ENCODE measurements around the gene DDX60.

The DDX60 gene

DNA sequence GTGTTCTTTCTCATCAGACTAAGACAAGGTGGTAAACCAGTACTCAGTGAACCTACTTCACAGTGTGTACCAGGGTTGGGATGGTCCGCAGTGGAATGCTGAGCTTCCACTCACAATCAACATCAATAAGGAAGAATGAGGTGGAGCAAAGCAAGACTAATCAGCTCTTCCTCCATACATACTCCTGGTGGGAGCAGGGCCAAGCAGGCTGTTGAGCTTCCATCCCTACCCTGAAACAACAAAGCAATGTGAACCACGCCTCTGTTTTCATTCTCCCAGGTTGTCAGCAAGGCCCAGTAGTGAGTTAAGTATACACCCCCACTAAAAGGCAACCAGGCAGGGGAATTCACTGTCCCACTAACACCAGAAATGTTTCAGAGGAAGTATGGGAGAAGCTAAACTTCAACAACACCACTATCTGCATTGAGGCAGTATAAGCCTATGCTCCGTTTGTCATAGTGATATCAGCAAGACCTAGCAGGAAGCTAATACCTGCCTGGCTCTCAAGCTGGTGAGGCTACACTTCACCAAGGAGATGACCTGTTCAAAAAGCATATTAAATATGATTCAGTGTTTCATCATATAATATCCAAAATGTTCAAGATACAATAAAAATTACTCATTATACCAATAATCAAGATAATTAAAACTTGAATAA lies 109.5 kb downstream of the DDX60 start:
- DNase-seq (ENCODE audit: low read depth in 2 of 2), result no peak

GRCh38 chr4:168203233-168203911 lies 115.2 kb downstream of the DDX60 start:
- no peak for DNase-seq (ENCODE audit: low read depth in 2 of 2)

DNA sequence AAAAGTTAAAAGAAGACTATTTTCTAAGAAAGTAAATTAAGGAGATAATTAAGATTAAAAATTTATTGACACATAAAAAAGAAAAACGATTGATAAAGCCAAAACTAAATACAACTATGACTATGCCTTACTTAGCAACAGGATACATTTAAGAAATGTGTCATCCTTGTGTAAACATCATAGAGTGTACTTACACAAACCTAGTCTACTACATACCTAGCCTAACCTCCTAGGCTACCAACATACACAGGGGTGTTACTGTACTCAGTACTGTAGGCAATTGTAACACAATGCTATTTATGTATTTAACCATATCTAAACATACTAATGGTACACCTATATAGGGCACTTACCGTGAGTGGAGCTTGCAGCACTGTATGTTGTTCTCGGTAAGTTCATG lies 117.9 kb downstream of the DDX60 start:
- no peak for DNase-seq (ENCODE audit: low read depth in 2 of 2)

GRCh38 chr4:168199260-168199957 lies 119.1 kb downstream of the DDX60 start:
- DNase-seq (ENCODE audit: low read depth in 2 of 2), result no peak

DNA sequence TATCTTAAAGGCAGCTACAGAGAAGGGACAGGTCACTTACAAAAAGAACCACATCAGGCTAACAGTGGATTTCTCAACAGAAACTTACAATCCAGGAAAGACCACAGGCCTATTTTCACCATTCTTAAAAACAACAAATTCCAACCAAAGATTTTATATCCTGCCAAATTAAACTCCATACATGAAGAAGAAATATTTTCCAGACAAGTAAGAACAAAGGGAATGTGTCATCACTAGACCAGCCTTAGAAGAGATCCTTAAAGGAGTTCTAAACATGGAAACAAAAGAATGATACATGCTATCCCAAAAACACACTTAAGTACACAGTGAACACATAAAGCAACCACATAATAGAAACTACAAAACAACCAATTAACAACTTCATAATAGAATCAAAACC lies 120.6 kb downstream of the DDX60 start:
- DNase-seq (ENCODE audit: low read depth in 2 of 2), result no peak

- no peak for DNase-seq (ENCODE audit: low read depth in 2 of 2)
These were observed 129.8 kb downstream of the DDX60 start for GRCh38 chr4:168188754-168189153.

- no peak for DNase-seq (ENCODE audit: low read depth in 2 of 2)
These were observed 134.6 kb downstream of the DDX60 start for GRCh38 chr4:168183717-168184571.

- no peak for DNase-seq (ENCODE audit: low read depth in 2 of 2)
These were observed 140.9 kb downstream of the DDX60 start for GRCh38 chr4:168177546-168178149.

GRCh38 chr4:168174308-168174707 lies 144.2 kb downstream of the DDX60 start:
- DNase-seq (ENCODE audit: low read depth in 2 of 2), result no peak

DNA sequence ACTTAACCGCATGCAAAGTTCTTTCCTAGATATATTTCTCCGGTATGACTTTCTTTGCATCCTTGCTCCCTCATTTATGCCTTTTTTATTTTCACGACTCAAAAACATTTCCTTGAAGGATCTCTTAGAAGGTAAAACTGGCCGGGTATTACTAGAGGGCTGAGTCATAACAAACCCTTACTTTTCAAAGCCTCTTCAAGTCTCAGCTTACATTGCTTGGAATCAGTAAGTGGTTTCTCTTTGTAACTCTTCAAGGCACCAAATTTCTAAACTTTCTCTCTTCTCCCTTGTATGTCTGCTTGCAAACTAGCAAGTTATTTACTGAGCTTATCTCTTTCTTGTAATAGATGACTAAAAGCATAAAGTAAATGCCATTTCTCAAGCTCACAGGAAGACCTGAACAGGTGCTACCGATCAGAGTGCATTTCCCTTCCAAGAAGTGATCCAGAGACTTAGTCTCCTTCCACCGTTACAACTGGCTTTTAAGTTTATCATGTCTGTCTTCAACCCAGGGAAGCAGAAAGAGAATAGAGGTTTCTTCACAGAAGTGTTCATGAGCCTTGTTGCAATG lies 150.8 kb downstream of the DDX60 start:
- no peak for DNase-seq (ENCODE audit: low read depth in 2 of 2)
